Lower leg skin (tissue), 3 donors: ENCODE measurements around the gene CAMTA1.

Experiments
- CTCF ChIP-seq, 3 donors: fragments of 450-650 bp; IDR thresholded peaks; one replicate each; pipeline ENCODE4 v1.5.1; 2016; ENCODE audit warnings: antibody characterized with exemption in 3 of 3, mild to moderate bottlenecking in 3 of 3, moderate library complexity in 2 of 3
- POLR2A ChIP-seq, 2 donors: fragments of 450-650 bp; IDR thresholded peaks; one replicate each; pipeline ENCODE4 v1.6.1; 2016 to 2017; ENCODE audit warnings: antibody characterized with exemption in 2 of 2, mild to moderate bottlenecking in 1 of 2, moderate library complexity in 1 of 2

GRCh38 chr1:7135493-7135892 lies 350.2 kb downstream of the CAMTA1 start:
- TF ChIP-seq CTCF (IDR thresholded peaks at IDR 0.05) (no peak), POLR2A (IDR thresholded peaks at IDR 0.05) (no peak)
